ENCODE data around the gene DPM3. TPM values are rescaled to one million over a fixed set of nuclear protein-coding genes. Genes with fewer than 3 reads are reported as not detected.

Gene DPM3
- total and polyA plus RNA-seq, 3 donors from 2014 or later: 69.9 to 104 (median 77.7) TPM

GRCh38 chr1:155186794-155187455 is 46.6 kb upstream of the DPM3 start:
- Histone ChIP-seq H3K36me3 (ENCODE audit: low read depth, missing control alignments) (no peaks in the 10 kb centered on the region), H3K9me3 (no peaks in the 10 kb centered on the region), H3K27me3 (no peaks in the 10 kb centered on the region), H3K27ac (no peak overlapping the region), H3K4me3 (no peak overlapping the region), H3K4me1 (no peaks in the 10 kb centered on the region)
- intact Hi-C loops (cut with DNase I; ENCODE audit: low total_unique reads): no loop called here
- no peak for DNase-seq
- no peak for TF ChIP-seq CTCF (IDR thresholded peaks at IDR 0.05)
- TF ChIP-seq POLR2A (IDR thresholded peaks at IDR 0.05): no peak
- WGBS, 2 donors: 82 to 87% methylated on average over 14 of the region's 14 CpGs

GRCh38 chr1:155186067-155186793 is 45.9 kb upstream of the DPM3 start:
- no peak overlapping the region for H3K27ac ChIP-seq
- no peaks in the 10 kb centered on the region for H3K27me3 ChIP-seq
- intact Hi-C loops (cut with DNase I; ENCODE audit: low total_unique reads): no loop called here
- no peaks in the 10 kb centered on the region for H3K9me3 ChIP-seq
- H3K4me3 ChIP-seq: no peak overlapping the region
- 78 to 84% methylated on average over 6 to 8 of the region's 8 CpGs for WGBS, 2 donors
- no peaks in the 10 kb centered on the region for H3K4me1 ChIP-seq
- DNase-seq: no peak
- no peak for TF ChIP-seq CTCF (IDR thresholded peaks at IDR 0.05)
- TF ChIP-seq POLR2A (IDR thresholded peaks at IDR 0.05): no peak
- H3K36me3 ChIP-seq (ENCODE audit: low read depth, missing control alignments): no peaks in the 10 kb centered on the region

- intact Hi-C loops (cut with DNase I; ENCODE audit: low total_unique reads): no loop called here
- Histone ChIP-seq H3K27me3 (no peaks in the 10 kb centered on the region), H3K9me3 (no peaks in the 10 kb centered on the region), H3K4me3 (no peak overlapping the region), H3K36me3 (ENCODE audit: low read depth, missing control alignments) (no peaks in the 10 kb centered on the region), H3K4me1 (no peaks in the 10 kb centered on the region), H3K27ac (no peak overlapping the region)
- no peak for TF ChIP-seq CTCF (IDR thresholded peaks at IDR 0.05)
- TF ChIP-seq POLR2A (IDR thresholded peaks at IDR 0.05): no peak
- DNase-seq: no peak
- WGBS, 2 donors: 65 to 71% methylated on average over 5 to 6 of the region's 6 CpGs
Observed at GRCh38 chr1:155185783-155186066, 45.4 kb upstream of the DPM3 start.

- Histone ChIP-seq H3K4me1 (no peaks in the 10 kb centered on the region), H3K27ac (no peak overlapping the region), H3K4me3 (no peak overlapping the region), H3K9me3 (no peaks in the 10 kb centered on the region), H3K27me3 (no peaks in the 10 kb centered on the region), H3K36me3 (ENCODE audit: low read depth, missing control alignments) (no peaks in the 10 kb centered on the region)
- intact Hi-C loops (cut with DNase I; ENCODE audit: low total_unique reads): no loop called here
- WGBS, 2 donors: 70 to 84% methylated on average over 12 to 21 of the region's 21 CpGs
- no peak for DNase-seq
- TF ChIP-seq POLR2A (IDR thresholded peaks at IDR 0.05) (no peak), CTCF (IDR thresholded peaks at IDR 0.05) (no peak)
Observed at GRCh38 chr1:155184835-155185782, 44.8 kb upstream of the DPM3 start.

Data from testis (tissue), 3 donors.